GM23338 (cell line): Measurements from ENCODE around the gene DHX34. TPM values are rescaled to one million over a fixed set of nuclear protein-coding genes. Genes with fewer than 3 reads are reported as not detected.

Experiments used
- ATAC-seq: fragments of 200-7000 bp; cut with Tn5 transposase; 3 replicates; pipeline ENCODE4 v1.9.1; 2020
- DNase-seq: peaks from one replicate; pipeline ENCODE4 v3.0.0-alpha.2; 2015; ENCODE audit warnings: low spot score
- H2AFZ ChIP-seq: fragments of 200-600 bp; sonication (generic); 2 replicates; pipeline ENCODE4 v1.8.0; 2016; ENCODE audit warnings: antibody characterized with exemption, mild to moderate bottlenecking, moderate library complexity
- H3F3A ChIP-seq: fragments of 200-600 bp; sonication (generic); replicated peaks from 2 replicates; pipeline ENCODE4 v1.8.0; 2017; ENCODE audit warnings: antibody characterized with exemption, mixed run types, low read depth
- H3K27ac ChIP-seq: fragments of 200-600 bp; sonication (generic); 2 replicates; pipeline ENCODE4 v1.6.1; 2016; ENCODE audit warnings: low read depth
- H3K27me3 ChIP-seq: fragments of 200-600 bp; sonication (generic); 2 replicates; pipeline ENCODE4 v1.8.0; 2016; ENCODE audit warnings: mild to moderate bottlenecking, mixed run types, moderate library complexity; ENCODE audit not compliant: insufficient read depth
- H3K36me3 ChIP-seq: fragments of 200-600 bp; sonication (generic); 2 replicates; pipeline ENCODE4 v1.8.0; 2016; ENCODE audit warnings: mild to moderate bottlenecking; ENCODE audit not compliant: insufficient read depth
- H3K4me1 ChIP-seq: fragments of 200-600 bp; sonication (generic); 2 replicates; pipeline ENCODE4 v1.8.0; 2016; ENCODE audit warnings: mild to moderate bottlenecking, moderate library complexity; ENCODE audit not compliant: insufficient read depth
- H3K4me2 ChIP-seq: fragments of 200-600 bp; sonication (generic); 2 replicates; pipeline ENCODE4 v1.7.1; 2017; ENCODE audit warnings: mixed run types
- H3K4me3 ChIP-seq: fragments of 200-600 bp; sonication (generic); 2 replicates; pipeline ENCODE4 v1.6.1; 2016; ENCODE audit warnings: mixed run types
- H3K79me2 ChIP-seq: fragments of 200-600 bp; sonication (generic); replicated peaks from 2 replicates; pipeline ENCODE4 v1.8.0; 2017; ENCODE audit warnings: mild to moderate bottlenecking; ENCODE audit not compliant: insufficient read depth
- H3K9me2 ChIP-seq: fragments of 200-600 bp; sonication (generic); 2 replicates; pipeline ENCODE4 v1.8.0; 2017; ENCODE audit not compliant: insufficient read depth
- H4K20me1 ChIP-seq: fragments of 200-600 bp; sonication (generic); replicated peaks from 2 replicates; pipeline ENCODE4 v1.8.0; 2017; ENCODE audit warnings: mild to moderate bottlenecking; ENCODE audit not compliant: insufficient read depth
- H3K27ac Mint-ChIP-seq: 2 replicates; pipeline ENCODE4 v1.8.0; 2020; ENCODE audit warnings: inconsistent platforms, mild to moderate bottlenecking, moderate library complexity, mixed read lengths
- H3K27me3 Mint-ChIP-seq: 3 replicates; pipeline ENCODE4 v1.8.0; 2022; ENCODE audit warnings: low read depth, mild to moderate bottlenecking, moderate library complexity, mixed read lengths, inconsistent platforms; ENCODE audit not compliant: insufficient read depth, poor library complexity
- H3K36me3 Mint-ChIP-seq: 3 replicates; pipeline ENCODE4 v1.8.0; 2021; ENCODE audit warnings: low read depth, mild to moderate bottlenecking, inconsistent platforms, moderate library complexity, mixed read lengths
- H3K4me1 Mint-ChIP-seq: 3 replicates; pipeline ENCODE4 v1.8.0; 2020; ENCODE audit warnings: mild to moderate bottlenecking, inconsistent platforms, mixed read lengths
- H3K4me3 Mint-ChIP-seq: 3 replicates; pipeline ENCODE4 v1.8.0; 2021; ENCODE audit warnings: moderate library complexity, mild to moderate bottlenecking, inconsistent platforms, mixed read lengths
- H3K9me3 Mint-ChIP-seq: 3 replicates; pipeline ENCODE4 v1.8.0; 2020; ENCODE audit warnings: moderate library complexity, mild to moderate bottlenecking, inconsistent platforms, mixed read lengths
- CREB1 ChIP-seq: fragments of 250-450 bp; sonication (Bioruptor Pico); IDR thresholded peaks from 2 replicates; pipeline ENCODE4 v1.5.0; 2020; ENCODE audit warnings: low read depth, mild to moderate bottlenecking, moderate library complexity
- CTCF ChIP-seq, 2 experiments: fragments of 200-600 bp in 1 of 2; sonication (generic) in 1 of 2; conservative IDR thresholded peaks; 2 replicates each; pipeline versions ENCODE4 v1.5.1 to v1.6.1; 2016 to 2017; ENCODE audit warnings: antibody characterized with exemption in 2 of 2, low read depth in 2 of 2, mild to moderate bottlenecking in 2 of 2, moderate library complexity in 1 of 2
- EZH2 ChIP-seq: fragments of 200-600 bp; sonication (generic); IDR thresholded peaks from one replicate; pipeline ENCODE4 v1.8.0; 2017; ENCODE audit warnings: antibody characterized with exemption, mild to moderate bottlenecking, low read depth; ENCODE audit not compliant: unreplicated experiment
- EZH2phosphoT487 ChIP-seq: fragments of 200-600 bp; sonication (generic); IDR thresholded peaks from one replicate; pipeline ENCODE4 v1.8.1; 2018; ENCODE audit warnings: antibody characterized with exemption; ENCODE audit not compliant: unreplicated experiment
- JUNB ChIP-seq: IDR thresholded peaks from one replicate; pipeline ENCODE4 v1.6.1; 2016; ENCODE audit warnings: antibody characterized with exemption; ENCODE audit not compliant: unreplicated experiment
- NANOG ChIP-seq: IDR thresholded peaks from 2 replicates; pipeline ENCODE4 v1.6.1; 2016; ENCODE audit warnings: antibody characterized with exemption, borderline replicate concordance
- POLR2AphosphoS5 ChIP-seq: IDR thresholded peaks from 2 replicates; pipeline ENCODE4 v1.6.1; 2016; ENCODE audit warnings: antibody characterized with exemption, low read depth
- STAT1 ChIP-seq: IDR thresholded peaks from one replicate; pipeline ENCODE4 v1.6.1; 2016; ENCODE audit warnings: antibody characterized with exemption; ENCODE audit not compliant: unreplicated experiment
- ZNF114 ChIP-seq: fragments of 250-450 bp; sonication (Bioruptor Pico); IDR thresholded peaks from 2 replicates; pipeline ENCODE4 v1.5.0; 2020; ENCODE audit warnings: mild to moderate bottlenecking, moderate library complexity
- ZNF331 ChIP-seq: fragments of 250-450 bp; sonication (Bioruptor Pico); IDR thresholded peaks from 2 replicates; pipeline ENCODE4 v1.5.0; 2020; ENCODE audit warnings: low read depth, mild to moderate bottlenecking, moderate library complexity
- polyA plus RNA-seq: library from polyadenylated mRNA; unstranded; fragments of >200 nt; fragmentation: Nextera tagmentation; extraction: Ambion mirVana; gene quantifications from 2 replicates; pipeline ENCODE4 v1.2.1, GENCODE V29; 2016
- total RNA-seq: library from RNA; depleted of rRNA; stranded (reverse); fragments of >200 nt; shearing (Covaris generic); gene quantifications from 2 replicates; pipeline ENCODE4 v1.2.3, GENCODE V29; 2014
- TF ChIP-seq, protein P1 (sequence below): IDR thresholded peaks from 2 replicates; pipeline ENCODE4 v1.6.1; 2016; ENCODE audit warnings: antibody characterized with exemption
- TF ChIP-seq, protein P2 (sequence below): IDR thresholded peaks from one replicate; pipeline ENCODE4 v1.6.1; 2018; ENCODE audit warnings: antibody characterized with exemption; ENCODE audit not compliant: unreplicated experiment

DHX34 gene
- total and polyA plus RNA-seq, 2 experiments from 2014 or later, result 16.3 to 50.1 TPM

- TF ChIP-seq, protein P1, sequence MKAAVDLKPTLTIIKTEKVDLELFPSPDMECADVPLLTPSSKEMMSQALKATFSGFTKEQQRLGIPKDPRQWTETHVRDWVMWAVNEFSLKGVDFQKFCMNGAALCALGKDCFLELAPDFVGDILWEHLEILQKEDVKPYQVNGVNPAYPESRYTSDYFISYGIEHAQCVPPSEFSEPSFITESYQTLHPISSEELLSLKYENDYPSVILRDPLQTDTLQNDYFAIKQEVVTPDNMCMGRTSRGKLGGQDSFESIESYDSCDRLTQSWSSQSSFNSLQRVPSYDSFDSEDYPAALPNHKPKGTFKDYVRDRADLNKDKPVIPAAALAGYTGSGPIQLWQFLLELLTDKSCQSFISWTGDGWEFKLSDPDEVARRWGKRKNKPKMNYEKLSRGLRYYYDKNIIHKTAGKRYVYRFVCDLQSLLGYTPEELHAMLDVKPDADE, result no peak
- TF ChIP-seq CREB1 (CRISPR knock-in tag) (no peak), EZH2phosphoT487 (no peak), EZH2 (no peak), JUNB (no peak), STAT1 (no peak)
- no peak for DNase-seq
- no peaks in the 10 kb centered on the region for H3K9me3 Mint-ChIP-seq
Observed at GRCh38 chr19:47402504-47402903, 53.4 kb downstream of the DHX34 start.

DNA sequence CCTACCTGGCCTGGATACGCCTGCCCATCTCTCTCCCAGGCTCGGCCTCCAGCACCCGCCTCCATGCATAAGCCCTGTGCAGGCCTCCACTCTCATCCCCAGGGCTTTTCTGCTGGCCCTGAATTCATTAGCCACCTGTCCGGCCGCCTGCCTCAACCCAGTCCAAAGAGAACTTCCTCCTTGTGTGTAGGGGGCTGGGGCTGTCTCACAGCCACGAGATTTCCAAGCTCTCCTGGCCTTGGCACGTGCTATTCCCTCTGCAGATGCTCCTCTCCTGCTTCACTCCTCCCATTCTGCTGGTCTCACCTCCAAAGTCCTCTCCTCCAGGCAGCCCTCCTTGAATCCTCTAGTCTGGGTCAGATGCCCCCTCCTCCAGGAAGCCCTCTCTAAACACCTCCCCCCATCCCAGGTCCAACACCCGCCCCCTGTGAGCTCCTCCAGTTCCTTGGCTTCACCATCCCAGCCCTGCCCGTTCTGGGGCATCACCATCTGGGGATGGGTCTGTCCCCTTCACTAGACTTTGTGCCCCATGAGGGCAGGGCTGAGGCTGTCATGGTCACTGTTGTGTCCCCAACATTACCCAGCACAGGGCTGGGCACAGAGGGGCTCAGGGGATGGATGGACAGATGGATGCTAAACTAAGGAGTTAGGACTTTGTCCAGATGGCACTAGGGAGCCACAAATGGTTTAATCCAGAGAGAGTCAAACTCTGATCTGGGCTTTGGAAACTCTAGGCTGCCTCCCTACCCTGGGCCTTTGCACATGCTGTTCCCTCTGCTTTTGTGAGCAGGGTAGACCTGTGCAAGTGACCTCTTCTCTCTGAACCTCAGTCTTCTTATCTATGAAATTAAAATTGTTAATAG is 55.5 kb downstream of the DHX34 start:
- no peak overlapping the region for H3K27ac ChIP-seq
- no peak overlapping the region; the same call in 2 of the 3 replicates for H3K4me3 Mint-ChIP-seq
- DNase-seq (no peak), ATAC-seq (no peak)
- H3K27me3 Mint-ChIP-seq, result peaks cover 27% of the 10 kb centered on the region
- peaks cover 4% of the 10 kb centered on the region for H3K36me3 Mint-ChIP-seq
- no peaks in the 10 kb centered on the region; the same call in 1 of the 2 replicates for H3K27me3 ChIP-seq
- H3F3A ChIP-seq, result peaks cover 3% of the 10 kb centered on the region; the same call in 1 of the 2 replicates
- no peak overlapping the region for H3K4me3 ChIP-seq
- peaks cover 11% of the 10 kb centered on the region for H3K4me1 Mint-ChIP-seq
- no peaks in the 10 kb centered on the region; the same call in 1 of the 2 replicates for H3K36me3 ChIP-seq
- no peak overlapping the region for H3K27ac Mint-ChIP-seq
- peaks cover 4% of the 10 kb centered on the region; the same call in 2 of the 3 replicates for H3K9me3 Mint-ChIP-seq
- no peaks in the 10 kb centered on the region for H4K20me1 ChIP-seq
- H3K9me2 ChIP-seq, result no peaks in the 10 kb centered on the region
- H3K79me2 ChIP-seq, result no peaks in the 10 kb centered on the region
- H2AFZ ChIP-seq, result no peak overlapping the region
- no peak overlapping the region for H3K4me2 ChIP-seq
- H3K4me1 ChIP-seq, result peaks cover 11% of the 10 kb centered on the region
- TF ChIP-seq CTCF (conservative IDR thresholded peaks at IDR 0.05; ENCODE audit: low read depth in 2 of 2) (no peak), NANOG (no peak), EZH2phosphoT487 (no peak), EZH2 (no peak), CREB1 (CRISPR knock-in tag) (no peak), ZNF331 (CRISPR knock-in tag) (no peak), ZNF114 (no peak), POLR2AphosphoS5 (no peak), JUNB (no peak), STAT1 (no peak)
- TF ChIP-seq, protein P1, result no peak
- TF ChIP-seq, protein P2, sequence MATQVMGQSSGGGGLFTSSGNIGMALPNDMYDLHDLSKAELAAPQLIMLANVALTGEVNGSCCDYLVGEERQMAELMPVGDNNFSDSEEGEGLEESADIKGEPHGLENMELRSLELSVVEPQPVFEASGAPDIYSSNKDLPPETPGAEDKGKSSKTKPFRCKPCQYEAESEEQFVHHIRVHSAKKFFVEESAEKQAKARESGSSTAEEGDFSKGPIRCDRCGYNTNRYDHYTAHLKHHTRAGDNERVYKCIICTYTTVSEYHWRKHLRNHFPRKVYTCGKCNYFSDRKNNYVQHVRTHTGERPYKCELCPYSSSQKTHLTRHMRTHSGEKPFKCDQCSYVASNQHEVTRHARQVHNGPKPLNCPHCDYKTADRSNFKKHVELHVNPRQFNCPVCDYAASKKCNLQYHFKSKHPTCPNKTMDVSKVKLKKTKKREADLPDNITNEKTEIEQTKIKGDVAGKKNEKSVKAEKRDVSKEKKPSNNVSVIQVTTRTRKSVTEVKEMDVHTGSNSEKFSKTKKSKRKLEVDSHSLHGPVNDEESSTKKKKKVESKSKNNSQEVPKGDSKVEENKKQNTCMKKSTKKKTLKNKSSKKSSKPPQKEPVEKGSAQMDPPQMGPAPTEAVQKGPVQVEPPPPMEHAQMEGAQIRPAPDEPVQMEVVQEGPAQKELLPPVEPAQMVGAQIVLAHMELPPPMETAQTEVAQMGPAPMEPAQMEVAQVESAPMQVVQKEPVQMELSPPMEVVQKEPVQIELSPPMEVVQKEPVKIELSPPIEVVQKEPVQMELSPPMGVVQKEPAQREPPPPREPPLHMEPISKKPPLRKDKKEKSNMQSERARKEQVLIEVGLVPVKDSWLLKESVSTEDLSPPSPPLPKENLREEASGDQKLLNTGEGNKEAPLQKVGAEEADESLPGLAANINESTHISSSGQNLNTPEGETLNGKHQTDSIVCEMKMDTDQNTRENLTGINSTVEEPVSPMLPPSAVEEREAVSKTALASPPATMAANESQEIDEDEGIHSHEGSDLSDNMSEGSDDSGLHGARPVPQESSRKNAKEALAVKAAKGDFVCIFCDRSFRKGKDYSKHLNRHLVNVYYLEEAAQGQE, result no peak

More at GRCh38 chr19:47402504-47402903, 53.4 kb downstream of the DHX34 start:
- Histone ChIP-seq H3K36me3 (no peaks in the 10 kb centered on the region), H3K9me2 (no peaks in the 10 kb centered on the region), H3K79me2 (no peaks in the 10 kb centered on the region), H3K27me3 (no peaks in the 10 kb centered on the region), H3K4me2 (no peak overlapping the region), H2AFZ (no peak overlapping the region), H3F3A (peaks cover 8% of the 10 kb centered on the region; the same call in 1 of the 2 replicates), H3K4me1 (peaks cover 25% of the 10 kb centered on the region), H3K27ac (no peak overlapping the region), H4K20me1 (no peaks in the 10 kb centered on the region), H3K4me3 (no peak overlapping the region)
- Mint-ChIP-seq H3K36me3 (no peaks in the 10 kb centered on the region; the same call in 2 of the 3 replicates), H3K4me1 (peaks cover 28% of the 10 kb centered on the region), H3K27ac (no peak overlapping the region), H3K27me3 (peaks cover 17% of the 10 kb centered on the region), H3K4me3 (no peak overlapping the region)
- no peak for ATAC-seq
